BJ (cell line): ENCODE measurements around the gene RAB11FIP5. TPM values are rescaled to one million over a fixed set of nuclear protein-coding genes. Genes with fewer than 3 reads are reported as not detected.
A peak's percentile ranks its signal among the peaks of the same experiment; 100 is the strongest.
"Not testable (repeated sequence)": the region's sequence is repeated elsewhere in the genome, so short reads cannot be mapped to it uniquely, and the experiment has no call there.

Experiments
- CTCF ChIA-PET: fragments of 350-600 bp; formaldehyde crosslinking; extraction: SDS; loops from one replicate; lab custom pipeline; 2021; ENCODE audit warnings: antibody characterized with exemption, inconsistent platforms; lab: Yijun Ruan, JAX
- POLR2A ChIA-PET: fragments of 300-600 bp; sonication (Branson Sonifier 250); formaldehyde crosslinking; extraction: SDS; loops from one replicate; lab custom pipeline; 2021; ENCODE audit warnings: antibody characterized with exemption; lab: Charles Lee
- DNase-seq: peaks from one replicate; pipeline ENCODE4 v3.0.0-alpha.2; 2011; ENCODE audit warnings: low read depth
- H3K27me3 ChIP-seq: 2 replicates; pipeline ENCODE4 v1.6.0; 2011; ENCODE audit warnings: low read length; ENCODE audit not compliant: control insufficient read depth, insufficient read depth
- H3K36me3 ChIP-seq: 2 replicates; pipeline ENCODE4 v1.5.1; 2011; ENCODE audit warnings: low read length; ENCODE audit not compliant: control insufficient read depth, insufficient read depth
- H3K4me3 ChIP-seq: 2 replicates; pipeline ENCODE4 v1.5.1; 2011; ENCODE audit warnings: low read depth, mild to moderate bottlenecking, control low read depth, low read length
- polyA plus RNA-seq: library from polyadenylated mRNA; depleted of rRNA; stranded (reverse); fragments of >200 nt; gene quantifications from 2 replicates; pipeline ENCODE4 v1.2.3, GENCODE V29; 2011
- TF ChIP-seq, protein P1 (sequence below): IDR thresholded peaks from 2 replicates; pipeline ENCODE4 v1.5.1; 2011; ENCODE audit warnings: low read depth, mild to moderate bottlenecking, control low read depth, inconsistent platforms, low read length, moderate library complexity; ENCODE audit not compliant: insufficient read depth

RAB11FIP5 gene
- polyA plus RNA-seq, 1 experiment = 52.0 TPM

DNA sequence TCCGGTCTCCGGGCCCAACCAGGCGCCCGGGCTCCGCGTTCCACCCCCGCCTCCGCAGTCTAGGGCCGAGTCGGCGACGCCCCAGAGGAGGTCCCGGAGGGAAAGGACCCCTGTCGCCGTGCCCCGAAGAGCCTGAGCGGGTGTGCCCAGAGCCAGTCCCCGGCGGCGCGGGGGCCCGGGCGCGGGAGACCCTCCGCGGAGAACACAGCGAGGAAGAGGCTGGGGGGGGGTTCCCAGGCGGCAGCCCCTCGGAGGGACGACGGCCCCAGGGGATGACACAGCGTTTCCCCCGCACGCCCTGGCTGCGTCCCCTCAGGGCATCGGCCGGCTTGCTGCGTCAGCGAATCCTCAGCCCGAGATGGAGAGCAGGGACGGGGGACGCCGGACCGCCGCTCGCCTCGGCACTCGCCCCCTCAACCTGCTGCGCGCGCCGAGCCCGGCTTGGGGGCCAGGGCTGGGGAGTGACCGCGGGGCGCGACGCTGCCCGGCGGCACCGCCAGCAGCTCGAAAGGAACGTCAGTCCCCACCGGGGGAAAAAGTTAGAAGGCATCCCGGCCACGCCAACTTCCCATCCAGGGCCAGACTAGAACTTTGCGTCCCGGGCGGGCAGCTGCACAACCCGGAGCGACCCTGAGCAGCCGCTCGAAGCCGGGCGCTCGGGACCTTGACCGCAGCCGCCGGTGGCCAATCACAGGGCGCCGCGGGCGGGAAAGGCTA lies 41.9 kb downstream of the RAB11FIP5 start:
- TF ChIP-seq, protein P1, sequence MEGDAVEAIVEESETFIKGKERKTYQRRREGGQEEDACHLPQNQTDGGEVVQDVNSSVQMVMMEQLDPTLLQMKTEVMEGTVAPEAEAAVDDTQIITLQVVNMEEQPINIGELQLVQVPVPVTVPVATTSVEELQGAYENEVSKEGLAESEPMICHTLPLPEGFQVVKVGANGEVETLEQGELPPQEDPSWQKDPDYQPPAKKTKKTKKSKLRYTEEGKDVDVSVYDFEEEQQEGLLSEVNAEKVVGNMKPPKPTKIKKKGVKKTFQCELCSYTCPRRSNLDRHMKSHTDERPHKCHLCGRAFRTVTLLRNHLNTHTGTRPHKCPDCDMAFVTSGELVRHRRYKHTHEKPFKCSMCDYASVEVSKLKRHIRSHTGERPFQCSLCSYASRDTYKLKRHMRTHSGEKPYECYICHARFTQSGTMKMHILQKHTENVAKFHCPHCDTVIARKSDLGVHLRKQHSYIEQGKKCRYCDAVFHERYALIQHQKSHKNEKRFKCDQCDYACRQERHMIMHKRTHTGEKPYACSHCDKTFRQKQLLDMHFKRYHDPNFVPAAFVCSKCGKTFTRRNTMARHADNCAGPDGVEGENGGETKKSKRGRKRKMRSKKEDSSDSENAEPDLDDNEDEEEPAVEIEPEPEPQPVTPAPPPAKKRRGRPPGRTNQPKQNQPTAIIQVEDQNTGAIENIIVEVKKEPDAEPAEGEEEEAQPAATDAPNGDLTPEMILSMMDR = no peak
- Histone ChIP-seq H3K36me3 (peaks cover 11% of the 10 kb centered on the region), H3K27me3 (no peaks in the 10 kb centered on the region), H3K4me3 (peak overlapping the region; percentile 84)
- DNase-seq = no peak
- CTCF ChIA-PET = interaction anchor here (0.6 to 1.5 kb wide), 7 partner anchors 15 to 178 kb away, joined by 3 to 12 read pairs (median 3); no protein-coding TSS in a partner anchor
- POLR2A ChIA-PET = no interaction called here

DNA sequence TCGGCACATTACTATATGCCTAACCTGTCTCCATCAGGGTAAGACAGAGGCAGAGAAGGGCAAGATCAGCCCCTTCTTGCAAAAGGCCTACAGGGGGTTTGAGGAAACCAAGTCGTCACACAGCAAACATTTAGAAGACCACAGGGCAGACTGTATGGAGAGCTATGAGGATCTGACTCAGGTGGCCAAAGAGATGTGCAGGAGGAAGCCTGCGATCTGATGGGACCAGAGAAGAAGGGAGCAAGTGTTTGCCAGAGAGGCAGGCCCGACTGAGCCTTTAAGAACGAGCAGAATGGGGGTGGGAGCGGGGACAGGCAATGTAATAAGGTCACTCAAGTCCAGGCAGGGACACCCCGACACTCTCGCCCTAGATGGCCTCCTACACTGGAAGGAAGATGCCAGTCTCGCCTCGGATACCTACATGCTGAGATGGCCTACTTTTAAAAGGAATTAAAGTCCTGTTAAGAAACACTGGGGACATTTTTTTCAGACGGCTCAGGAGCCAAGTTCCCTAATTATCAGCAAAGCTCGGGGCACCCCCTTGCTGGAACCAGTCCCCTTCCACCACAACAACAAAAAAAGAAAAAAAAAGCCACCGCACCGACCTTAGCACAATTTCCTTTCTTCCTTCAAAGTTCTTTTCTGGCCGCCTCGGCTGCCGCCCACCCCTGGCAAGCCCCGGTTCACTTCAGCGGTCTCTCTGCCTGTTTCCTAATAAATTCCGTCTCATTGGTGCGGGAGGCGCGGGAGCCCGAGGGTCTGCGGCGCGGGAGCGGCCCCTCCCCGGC lies 42.7 kb downstream of the RAB11FIP5 start:
- Histone ChIP-seq H3K4me3 (peak overlapping the region; percentile 84), H3K27me3 (no peaks in the 10 kb centered on the region), H3K36me3 (peaks cover 6% of the 10 kb centered on the region)
- ChIA-PET CTCF (no interaction called here), POLR2A (no interaction called here)
- no peak for DNase-seq
- TF ChIP-seq, protein P1 = no peak

DNA sequence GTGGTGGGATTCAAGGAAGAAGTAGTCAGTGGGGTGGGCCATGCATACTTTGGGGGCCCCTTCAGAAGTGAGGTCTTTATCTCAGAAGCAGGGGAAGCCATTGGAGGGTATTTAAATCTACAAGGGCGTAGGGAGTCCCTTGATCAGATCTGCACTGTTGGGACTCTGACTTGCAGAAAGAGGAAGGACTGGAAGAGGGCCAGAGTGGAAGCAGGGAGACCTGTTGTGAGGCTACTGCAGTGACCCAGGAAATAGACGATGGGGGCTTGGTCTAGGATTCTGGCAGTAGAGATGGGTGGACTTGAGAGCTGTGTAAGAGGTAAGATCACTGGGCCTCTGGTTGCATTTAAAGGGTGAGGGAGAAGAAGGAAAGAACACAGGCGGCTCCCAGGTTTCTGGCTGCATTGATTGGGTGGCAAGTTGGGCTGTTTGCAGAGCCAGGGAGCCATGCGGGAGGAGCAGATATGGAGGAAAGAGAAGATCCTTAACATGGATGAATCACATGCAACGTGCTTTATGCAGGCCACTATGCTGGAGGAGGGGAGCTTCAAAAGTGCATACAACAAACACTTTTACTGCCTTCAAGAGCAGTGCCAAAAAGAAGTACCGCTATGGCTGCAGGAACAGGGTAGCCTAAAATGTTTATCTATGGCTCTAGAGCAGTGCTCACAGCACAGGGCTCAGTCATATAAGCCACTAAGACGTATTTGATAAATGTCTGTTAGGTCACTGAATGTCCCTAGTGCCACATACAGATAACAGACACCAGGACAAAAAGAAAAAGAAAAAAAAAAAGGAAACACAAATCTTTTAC lies 43.5 kb downstream of the RAB11FIP5 start:
- peak overlapping the region; percentile 84 for H3K4me3 ChIP-seq
- H3K27me3 ChIP-seq = no peaks in the 10 kb centered on the region
- CTCF ChIA-PET = no interaction called here
- TF ChIP-seq, protein P1 = no peak
- peaks cover 1% of the 10 kb centered on the region for H3K36me3 ChIP-seq
- DNase-seq = no peak
- POLR2A ChIA-PET = no interaction called here

DNA sequence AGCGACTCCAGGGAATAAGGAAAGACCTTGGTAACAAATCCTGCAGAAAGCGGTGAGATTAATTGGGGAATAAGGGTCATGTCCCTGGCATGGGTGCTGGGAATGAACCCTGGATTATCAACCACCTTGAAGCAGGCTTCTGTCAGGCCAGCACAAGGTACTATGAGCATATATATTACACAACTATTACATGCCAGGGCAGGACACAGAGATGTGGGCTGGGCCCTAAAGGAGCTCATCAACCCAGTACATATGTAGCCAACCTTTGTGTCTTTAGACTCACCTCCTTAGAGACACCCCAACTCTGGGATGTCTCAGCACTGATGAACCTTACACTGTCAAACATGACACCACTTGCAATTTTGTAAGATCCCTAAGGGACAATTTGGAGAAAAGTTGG lies 44.6 kb downstream of the RAB11FIP5 start:
- TF ChIP-seq, protein P1 = no peak
- Histone ChIP-seq H3K4me3 (no peak overlapping the region), H3K36me3 (no peaks in the 10 kb centered on the region), H3K27me3 (no peaks in the 10 kb centered on the region)
- ChIA-PET CTCF (no interaction called here), POLR2A (no interaction called here)
- DNase-seq = no peak

DNA sequence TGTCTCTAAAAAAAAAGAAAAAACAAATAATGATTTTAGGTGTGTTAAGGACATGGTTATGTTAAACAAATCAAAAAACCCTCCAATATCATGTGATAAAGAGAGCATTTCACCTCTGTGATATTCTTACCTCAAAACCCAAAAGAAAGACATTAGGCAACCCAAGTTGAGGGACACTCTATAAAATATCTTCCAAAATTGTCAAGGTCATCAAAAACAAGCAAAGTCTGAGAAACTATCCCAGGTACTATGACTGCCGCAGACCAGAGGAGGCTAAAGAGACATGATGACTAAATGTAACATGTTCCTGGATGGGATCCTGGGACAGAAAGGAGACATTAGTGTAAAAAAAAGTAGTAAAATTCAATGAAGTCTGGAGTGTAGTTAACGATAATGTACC lies 45.7 kb downstream of the RAB11FIP5 start:
- POLR2A ChIA-PET = no interaction called here
- DNase-seq = no peak
- CTCF ChIA-PET = no interaction called here
- H3K36me3 ChIP-seq = no peaks in the 10 kb centered on the region
- TF ChIP-seq, protein P1 = no peak
- H3K27me3 ChIP-seq = no peaks in the 10 kb centered on the region
- H3K4me3 ChIP-seq = no peak overlapping the region

DNA sequence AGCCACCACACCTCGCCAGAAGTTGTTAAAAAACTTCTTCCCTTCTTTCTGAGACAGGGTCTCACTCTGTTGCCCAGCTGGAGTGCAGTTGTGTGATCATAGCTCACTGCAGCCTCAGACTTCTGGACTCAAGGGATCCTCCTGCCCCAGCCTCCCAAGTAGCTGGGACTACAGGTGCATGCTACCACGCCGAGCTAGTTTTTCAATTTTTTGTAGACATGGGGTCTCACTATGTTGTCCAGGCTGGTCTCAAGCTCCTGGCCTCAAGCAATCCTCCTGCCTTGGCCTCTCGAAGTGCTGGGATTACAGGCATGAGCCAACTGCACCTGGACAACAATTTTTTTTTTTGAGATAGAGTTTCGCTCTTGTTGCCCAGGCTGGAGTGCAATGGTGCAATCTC lies 47.7 kb downstream of the RAB11FIP5 start:
- CTCF ChIA-PET = interaction anchor here (3.4 kb wide), 1 partner anchor 172 kb away, joined by 10 read pairs; no protein-coding TSS in a partner anchor
- H3K27me3 ChIP-seq, DNase-seq, H3K4me3 ChIP-seq, H3K36me3 ChIP-seq, POLR2A ChIA-PET: not testable (repeated sequence)
